ENCODE measurements around the gene NR3C2. TPM values are rescaled to one million over a fixed set of nuclear protein-coding genes. Genes with fewer than 3 reads are reported as not detected.
A peak's percentile ranks its signal among the peaks of the same experiment; 100 is the strongest.

The NR3C2 gene
- polyA plus RNA-seq, 6 donors from 2014 or later: 2.4 to 6.4 (median 3.9) TPM

GRCh38 chr4:148444296-148445070, 2.3 kb upstream of the NR3C2 start:
- H3K4me3 Mint-ChIP-seq: peak overlapping the region; percentile 91 to 99 (median 98)
- peak overlapping the region; percentile 27 to 98 (median 94) for H3K27ac Mint-ChIP-seq
- no peaks in the 10 kb centered on the region for H3K27me3 Mint-ChIP-seq

GRCh38 chr4:148443512-148444295, 1.5 kb upstream of the NR3C2 start:
- peaks cover 19 to 40% (median 33%) of the 10 kb centered on the region in 3 donors for H3K4me1 Mint-ChIP-seq
- H3K4me3 Mint-ChIP-seq: peak overlapping the region; percentile 91 to 99 (median 98)

More at GRCh38 chr4:148444296-148445070, 2.3 kb upstream of the NR3C2 start:
- Mint-ChIP-seq H3K36me3 (no peaks in the 10 kb centered on the region), H3K4me1 (peaks cover 16 to 36% (median 28%) of the 10 kb centered on the region in 3 donors), H3K9me3 (no peaks in the 10 kb centered on the region)
- DNase-seq (peak; percentile 63), ATAC-seq (ENCODE audit: low read depth in 2 of 2) (peak; percentile 12 to 14)

GRCh38 chr4:148442832-148443511, 758 bp upstream of the NR3C2 start:
- H3K4me1 Mint-ChIP-seq: peaks cover 19 to 40% (median 33%) of the 10 kb centered on the region in 3 donors

More at GRCh38 chr4:148443512-148444295, 1.5 kb upstream of the NR3C2 start:
- Mint-ChIP-seq H3K27me3 (no peaks in the 10 kb centered on the region), H3K9me3 (no peaks in the 10 kb centered on the region), H3K27ac (peak overlapping the region; percentile 96 to 100 (median 98)), H3K36me3 (no peaks in the 10 kb centered on the region)
- DNase-seq: peak; percentile 42
- no peak for ATAC-seq (ENCODE audit: low read depth in 2 of 2)

GRCh38 chr4:148441624-148441985, 609 bp downstream of the NR3C2 start:
- no peaks in the 10 kb centered on the region for H3K36me3 Mint-ChIP-seq
- peak overlapping the region; percentile 91 to 99 (median 98) for H3K4me3 Mint-ChIP-seq
- no peaks in the 10 kb centered on the region for H3K9me3 Mint-ChIP-seq
- ATAC-seq (ENCODE audit: low read depth in 2 of 2) (no peak), DNase-seq (no peak)
- peaks cover 16 to 35% (median 29%) of the 10 kb centered on the region in 3 donors for H3K4me1 Mint-ChIP-seq
- H3K27me3 Mint-ChIP-seq: no peaks in the 10 kb centered on the region
- peak overlapping the region in 3 of 6 donors; percentile 96 to 98 (median 98) for H3K27ac Mint-ChIP-seq

More at GRCh38 chr4:148442832-148443511, 758 bp upstream of the NR3C2 start:
- no peaks in the 10 kb centered on the region for H3K27me3 Mint-ChIP-seq
- DNase-seq (no peak), ATAC-seq (ENCODE audit: low read depth in 2 of 2) (peak in 1 of 2 donors; percentile 0)
- peak overlapping the region; percentile 96 to 100 (median 98) for H3K27ac Mint-ChIP-seq
- no peaks in the 10 kb centered on the region for H3K9me3 Mint-ChIP-seq
- H3K36me3 Mint-ChIP-seq: no peaks in the 10 kb centered on the region
- H3K4me3 Mint-ChIP-seq: peak overlapping the region; percentile 91 to 99 (median 98)

- no peak for ATAC-seq (ENCODE audit: low read depth in 2 of 2)
- no peaks in the 10 kb centered on the region for H3K9me3 Mint-ChIP-seq
- no peak for DNase-seq
- H3K36me3 Mint-ChIP-seq: peaks cover 0 to 8% of the 10 kb centered on the region in 2 donors
- peaks cover 15 to 46% (median 33%) of the 10 kb centered on the region in 3 donors for H3K4me1 Mint-ChIP-seq
- peaks cover 0 to 7% (median 0%) of the 10 kb centered on the region in 3 donors for H3K27me3 Mint-ChIP-seq
- no peak overlapping the region for H3K4me3 Mint-ChIP-seq
- no peak overlapping the region for H3K27ac Mint-ChIP-seq
These were observed 4.2 kb downstream of the NR3C2 start for GRCh38 chr4:148438047-148438446.

- Mint-ChIP-seq H3K27me3 (peaks cover 0 to 7% (median 0%) of the 10 kb centered on the region in 3 donors), H3K4me3 (no peak overlapping the region), H3K27ac (no peak overlapping the region), H3K36me3 (peaks cover 0 to 8% of the 10 kb centered on the region in 2 donors), H3K4me1 (peaks cover 15 to 46% (median 33%) of the 10 kb centered on the region in 3 donors), H3K9me3 (no peaks in the 10 kb centered on the region)
- DNase-seq (no peak), ATAC-seq (ENCODE audit: low read depth in 2 of 2) (no peak)
These were observed 4.8 kb downstream of the NR3C2 start for GRCh38 chr4:148437439-148437838.

GRCh38 chr4:148436512-148436911, 5.7 kb downstream of the NR3C2 start:
- peak overlapping the region in 1 of 6 donors; percentile 12 for H3K27ac Mint-ChIP-seq
- no peak for ATAC-seq (ENCODE audit: low read depth in 2 of 2)
- H3K4me3 Mint-ChIP-seq: no peak overlapping the region
- no peak for DNase-seq
- peaks cover 0 to 7% (median 0%) of the 10 kb centered on the region in 3 donors for H3K27me3 Mint-ChIP-seq
- H3K36me3 Mint-ChIP-seq: peaks cover 0 to 8% of the 10 kb centered on the region in 2 donors
- peaks cover 15 to 44% (median 25%) of the 10 kb centered on the region in 3 donors for H3K4me1 Mint-ChIP-seq
- H3K9me3 Mint-ChIP-seq: no peaks in the 10 kb centered on the region

- peak overlapping the region in 2 of 8 donors; percentile 0 to 33 for H3K4me3 Mint-ChIP-seq
- no peak overlapping the region for H3K27ac Mint-ChIP-seq
- H3K9me3 Mint-ChIP-seq: no peaks in the 10 kb centered on the region
- no peak for DNase-seq
- peaks cover 0 to 8% of the 10 kb centered on the region in 2 donors for H3K36me3 Mint-ChIP-seq
- H3K27me3 Mint-ChIP-seq: peaks cover 0 to 7% (median 0%) of the 10 kb centered on the region in 3 donors
- ATAC-seq (ENCODE audit: low read depth in 2 of 2): no peak
- H3K4me1 Mint-ChIP-seq: peaks cover 11 to 37% (median 18%) of the 10 kb centered on the region in 3 donors
These were observed 6.4 kb downstream of the NR3C2 start for GRCh38 chr4:148435654-148436406.

GRCh38 chr4:148434075-148434773, 8.0 kb downstream of the NR3C2 start:
- Mint-ChIP-seq H3K27ac (no peak overlapping the region), H3K27me3 (peaks cover 0 to 7% (median 0%) of the 10 kb centered on the region in 3 donors), H3K9me3 (no peaks in the 10 kb centered on the region), H3K4me1 (peaks cover 6 to 37% (median 13%) of the 10 kb centered on the region in 3 donors), H3K36me3 (peaks cover 0 to 8% of the 10 kb centered on the region in 2 donors), H3K4me3 (peak overlapping the region in 4 of 8 donors; percentile 5 to 36 (median 28))
- no peak for DNase-seq
- ATAC-seq (ENCODE audit: low read depth in 2 of 2): no peak

GRCh38 chr4:148431401-148431800, 10.8 kb downstream of the NR3C2 start:
- no peak overlapping the region for H3K4me3 Mint-ChIP-seq
- no peak overlapping the region for H3K27ac Mint-ChIP-seq
- ATAC-seq (ENCODE audit: low read depth in 2 of 2): no peak
- H3K4me1 Mint-ChIP-seq: peaks cover 18 to 41% (median 28%) of the 10 kb centered on the region in 3 donors
- peaks cover 0 to 5% (median 0%) of the 10 kb centered on the region in 7 donors for H3K9me3 Mint-ChIP-seq
- no peak for DNase-seq
- peaks cover 0 to 11% (median 0%) of the 10 kb centered on the region in 3 donors for H3K27me3 Mint-ChIP-seq
- H3K36me3 Mint-ChIP-seq: peaks cover 8% of the 10 kb centered on the region in 2 donors

GRCh38 chr4:148430854-148431253, 11.4 kb downstream of the NR3C2 start:
- Mint-ChIP-seq H3K9me3 (peaks cover 0 to 5% (median 0%) of the 10 kb centered on the region in 7 donors), H3K4me1 (peaks cover 20 to 39% (median 33%) of the 10 kb centered on the region in 3 donors), H3K36me3 (peaks cover 5 to 8% of the 10 kb centered on the region in 2 donors), H3K4me3 (no peak overlapping the region), H3K27ac (no peak overlapping the region), H3K27me3 (peaks cover 0 to 8% (median 0%) of the 10 kb centered on the region in 3 donors)
- ATAC-seq (ENCODE audit: low read depth in 2 of 2) (no peak), DNase-seq (no peak)

- DNase-seq: no peak
- Mint-ChIP-seq H3K27me3 (peaks cover 0 to 4% (median 0%) of the 10 kb centered on the region in 3 donors), H3K9me3 (peaks cover 0 to 5% (median 0%) of the 10 kb centered on the region in 7 donors), H3K4me1 (peaks cover 24 to 29% (median 28%) of the 10 kb centered on the region in 3 donors), H3K27ac (no peak overlapping the region), H3K4me3 (peak overlapping the region in 1 of 8 donors; percentile 86), H3K36me3 (peaks cover 0 to 8% of the 10 kb centered on the region in 2 donors)
- ATAC-seq (ENCODE audit: low read depth in 2 of 2): no peak
These were observed 13.0 kb downstream of the NR3C2 start for GRCh38 chr4:148429206-148429605.
